Heart left ventricle (tissue), 16 donors: Measurements from ENCODE around the gene NR3C2. TPM values are rescaled to one million over a fixed set of nuclear protein-coding genes. Genes with fewer than 3 reads are reported as not detected.
A peak's percentile ranks its signal among the peaks of the same experiment; 100 is the strongest.

ENCODE experiments used
- ATAC-seq, 4 donors: fragments of 200-7000 bp; cut with Tn5 transposase; one replicate each; pipeline ENCODE4 v1.9.1; 2020 to 2022; ENCODE audit warnings: moderate library complexity in 4 of 4, mild to moderate bottlenecking in 3 of 4, moderate number of reproducible peaks in 1 of 4
- DNase-seq, 5 donors: peaks; one replicate each; pipeline ENCODE4 v3.0.0-alpha.2; 2020
- H3K27ac ChIP-seq, 12 donors: fragments of 200-600 bp; sonication (generic) in 4 of 12; one replicate each; pipeline versions ENCODE4 v1.5.0 to v1.8.0; 2016 to 2022; ENCODE audit warnings: mild to moderate bottlenecking in 2 of 12
- H3K27me3 ChIP-seq, 9 donors: fragments of 200-600 bp; sonication (generic) in 2 of 9; one replicate each; pipeline versions ENCODE4 v1.5.1 to v1.8.0; 2016 to 2022; ENCODE audit warnings: mild to moderate bottlenecking in 3 of 9
- H3K36me3 ChIP-seq, 9 donors: fragments of 200-600 bp; sonication (generic) in 2 of 9; one replicate each; pipeline versions ENCODE4 v1.5.0 to v1.8.0; 2018 to 2022; ENCODE audit warnings: mild to moderate bottlenecking in 2 of 9
- H3K4me1 ChIP-seq, 12 donors: fragments of 200-600 bp; sonication (generic) in 4 of 12; one replicate each; pipeline versions ENCODE4 v1.5.0 to v1.8.0; 2016 to 2022; ENCODE audit warnings: mild to moderate bottlenecking in 3 of 12
- H3K4me3 ChIP-seq, 12 donors: fragments of 200-600 bp; sonication (generic) in 4 of 12; one replicate each; pipeline versions ENCODE4 v1.5.0 to v1.8.0; 2017 to 2022; ENCODE audit warnings: mild to moderate bottlenecking in 9 of 12, moderate library complexity in 4 of 12
- H3K9me3 ChIP-seq, 12 donors: fragments of 200-600 bp; sonication (generic) in 4 of 12; one replicate each; pipeline versions ENCODE4 v1.5.0 to v1.8.0; 2016 to 2022; ENCODE audit warnings: mild to moderate bottlenecking in 1 of 12
- POLR2A ChIP-seq, 2 donors: fragments of 450-650 bp; IDR thresholded peaks; one replicate each; pipeline ENCODE4 v1.6.1; 2017; ENCODE audit warnings: antibody characterized with exemption in 2 of 2, mild to moderate bottlenecking in 2 of 2, moderate library complexity in 2 of 2
- WGBS, 4 donors: extraction: QIAGEN DNeasy Blood & Tissue Kit in 2 of 4; methylation state at CpG; one replicate each; pipeline versions ENCODE4 v1.1.5 to v1.1.7; 2013 to 2018; 5-methylcytosine and 5-hydroxymethylcytosine counted together
- intact Hi-C, 10 donors: fragments of 100-400 bp; cut with DNase I; formaldehyde crosslinking; loops; one replicate each; pipeline versions ENCODE4 v1.11.1 to v1.14.2; 2022
- polyA plus RNA-seq, 2 donors: library from polyadenylated mRNA; stranded (reverse); fragments of 200-250 nt; gene quantifications; one replicate each; pipeline ENCODE4 v1.2.3, GENCODE V29; 2013
- total RNA-seq, 9 donors: library from RNA; depleted of rRNA in 2 of 9; stranded (reverse); fragments of >200 nt in 2 of 9; fragmentation: NEBNext Ultra II Directional in 3 of 9; extraction: Animal tissue kit (Norgen Biotek cat#: 25700) in 3 of 9; gene quantifications; one replicate each; pipeline versions ENCODE4 v1.1.0 to v1.2.4, GENCODE V29; 2016 to 2023
- TF ChIP-seq, protein P1 (sequence below), 12 donors: fragments of 200-600 bp; sonication (generic) in 4 of 12; IDR thresholded peaks; one replicate each; pipeline versions ENCODE4 v1.5.0 to v1.8.0; 2018 to 2022; ENCODE audit warnings: antibody characterized with exemption in 12 of 12, mild to moderate bottlenecking in 5 of 12
- donor health status: ischemic (EF 13 %, LVEDD 7.1; RV severe dilation, severe dysfunction).
- donor health status: healthy with polysubstance abuse.
- donor health status: DM: no; HTN: yes; CAD: no.
- donor health status: DM: no; HTN: no; CAD: no.
- donor health status: ischemic (EF 25% LVEDD 6.9; RV normal size, moderate dysfunction).
- donor health status: ischemic (EF 25% LVEDD 5.7; RV mildly dilated, moderate dysfunction).
- donor health status: healthy.
- donor health status: DM: yes; HTN: yes; CAD: no.
- donor health status: ischemic (EF 35%, LVEDD 5.7; RV mildly dilated, moderate dysfunction).
- donor health status: nonischemic (EF 11% LVEDD 7.7; RV severe dilation, severe dysfunction).
- donor health status: DM: yes; HTN: yes; CAD: no.
- donor health status: PGD.
- donor health status: ischemic (EF 29% LVEDD 5.4; RV normal size, mild dysfunction).
- donor health status: nonischemic (EF 23%, LVEDD 6.1; RV moderate dilation, normal function).

The NR3C2 gene
- total and polyA plus RNA-seq, 11 donors = 3.6 to 26.5 (median 18.4) TPM

DNA sequence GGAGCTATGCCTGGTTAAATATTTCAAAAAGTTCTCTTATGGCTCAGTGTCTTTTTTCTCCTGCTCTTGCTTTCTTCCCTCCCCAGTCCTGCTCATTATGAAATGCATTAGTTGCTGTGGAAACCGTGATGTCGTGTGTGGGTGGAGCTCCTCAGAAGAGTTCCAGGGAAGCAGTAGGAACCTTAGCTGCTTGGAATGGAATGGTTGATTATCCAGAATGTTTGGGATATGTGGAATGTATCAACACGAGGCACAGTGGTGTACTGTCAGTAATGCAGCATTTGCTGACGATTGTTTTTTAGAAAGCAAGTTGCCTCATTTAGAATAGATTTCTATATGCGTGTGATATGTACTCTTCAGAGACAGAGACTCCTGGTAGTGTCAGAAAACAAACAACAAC, 377.1 kb downstream of the NR3C2 start:
- Histone ChIP-seq H3K9me3 (no peaks in the 10 kb centered on the region), H3K27me3 (no peaks in the 10 kb centered on the region), H3K36me3 (peaks cover 0 to 39% (median 20%) of the 10 kb centered on the region in 9 donors), H3K4me1 (peaks cover 0 to 72% (median 42%) of the 10 kb centered on the region in 12 donors), H3K27ac (no peak overlapping the region), H3K4me3 (no peak overlapping the region)
- whole genome bisulfite sequencing, 4 donors = 69 to 77% (median 73%) methylated on average over 5 of the region's 5 CpGs
- no peak for DNase-seq
- ATAC-seq = no peak
- intact Hi-C loops = loop anchor here in 1 of 10 donors (10.0 kb wide), 1 partner anchor 70 kb away; no protein-coding TSS in a partner anchor
- TF ChIP-seq, protein P1, sequence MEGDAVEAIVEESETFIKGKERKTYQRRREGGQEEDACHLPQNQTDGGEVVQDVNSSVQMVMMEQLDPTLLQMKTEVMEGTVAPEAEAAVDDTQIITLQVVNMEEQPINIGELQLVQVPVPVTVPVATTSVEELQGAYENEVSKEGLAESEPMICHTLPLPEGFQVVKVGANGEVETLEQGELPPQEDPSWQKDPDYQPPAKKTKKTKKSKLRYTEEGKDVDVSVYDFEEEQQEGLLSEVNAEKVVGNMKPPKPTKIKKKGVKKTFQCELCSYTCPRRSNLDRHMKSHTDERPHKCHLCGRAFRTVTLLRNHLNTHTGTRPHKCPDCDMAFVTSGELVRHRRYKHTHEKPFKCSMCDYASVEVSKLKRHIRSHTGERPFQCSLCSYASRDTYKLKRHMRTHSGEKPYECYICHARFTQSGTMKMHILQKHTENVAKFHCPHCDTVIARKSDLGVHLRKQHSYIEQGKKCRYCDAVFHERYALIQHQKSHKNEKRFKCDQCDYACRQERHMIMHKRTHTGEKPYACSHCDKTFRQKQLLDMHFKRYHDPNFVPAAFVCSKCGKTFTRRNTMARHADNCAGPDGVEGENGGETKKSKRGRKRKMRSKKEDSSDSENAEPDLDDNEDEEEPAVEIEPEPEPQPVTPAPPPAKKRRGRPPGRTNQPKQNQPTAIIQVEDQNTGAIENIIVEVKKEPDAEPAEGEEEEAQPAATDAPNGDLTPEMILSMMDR (IDR thresholded peaks at IDR 0.05) = no peak
- TF ChIP-seq POLR2A (IDR thresholded peaks at IDR 0.05) = no peak

DNA sequence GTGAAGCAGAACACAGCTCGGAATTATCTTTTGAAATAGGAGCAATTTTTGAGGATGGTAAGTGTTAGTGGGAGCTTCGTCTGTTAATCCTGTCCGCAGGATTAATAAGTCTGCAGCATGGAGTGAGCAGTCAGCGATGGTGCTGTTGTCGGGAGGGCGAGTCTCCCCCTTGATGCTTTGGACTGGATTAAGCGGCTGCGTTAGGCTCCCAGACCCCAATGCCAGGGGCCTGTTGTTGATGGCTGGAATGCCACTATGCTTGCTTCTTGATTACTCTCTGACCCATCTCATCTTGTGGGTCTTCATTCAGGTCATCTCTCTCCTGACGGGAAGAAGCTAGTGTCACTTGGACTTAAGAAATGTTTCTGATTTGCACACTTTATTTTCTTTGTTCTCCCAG, 377.8 kb downstream of the NR3C2 start:
- Histone ChIP-seq H3K4me3 (no peak overlapping the region), H3K36me3 (peaks cover 0 to 39% (median 20%) of the 10 kb centered on the region in 9 donors)

DNA sequence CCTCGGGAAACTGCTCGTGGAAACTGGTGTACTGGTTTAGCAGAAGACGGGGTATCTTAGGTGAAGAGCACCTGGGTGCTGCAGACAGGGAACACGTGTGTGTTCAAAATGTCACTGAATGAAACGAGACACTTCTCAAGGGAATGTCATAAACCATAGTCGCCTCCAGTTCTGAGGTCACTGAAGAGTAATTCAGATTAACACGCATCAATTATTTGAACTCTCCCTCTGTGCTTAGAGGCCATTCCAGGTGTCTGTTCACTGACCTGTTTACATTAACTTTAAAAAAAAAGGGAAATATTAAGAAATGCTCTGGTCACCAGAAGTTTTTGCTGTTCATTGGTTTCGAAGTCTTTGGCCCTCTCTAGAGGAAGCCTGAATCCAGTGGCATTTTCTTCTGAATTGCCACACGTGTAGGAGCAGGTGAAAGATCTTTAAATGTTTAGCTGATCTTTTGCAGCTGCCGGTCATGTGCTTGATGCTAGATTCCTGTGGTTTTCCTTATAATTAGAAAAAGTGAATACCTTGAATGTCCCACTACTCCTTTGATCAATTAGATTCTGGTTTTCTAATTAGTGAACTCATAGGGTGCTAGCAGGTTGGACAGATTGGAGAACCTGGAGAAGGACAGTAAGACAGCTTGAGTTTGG, 379.8 kb downstream of the NR3C2 start:
- intact Hi-C loops = loop anchor here in 1 of 10 donors (10.0 kb wide), 1 partner anchor 68 kb away; no protein-coding TSS in a partner anchor
- no peak for ATAC-seq
- H3K4me1 ChIP-seq = peaks cover 0 to 72% (median 37%) of the 10 kb centered on the region in 12 donors
- WGBS, 4 donors = 76 to 87% (median 77%) methylated on average over 10 of the region's 10 CpGs
- H3K36me3 ChIP-seq = peaks cover 0 to 39% (median 20%) of the 10 kb centered on the region in 9 donors
- no peak for TF ChIP-seq POLR2A (IDR thresholded peaks at IDR 0.05)
- TF ChIP-seq, protein P1 (IDR thresholded peaks at IDR 0.05) = no peak
- H3K27me3 ChIP-seq = no peaks in the 10 kb centered on the region
- no peaks in the 10 kb centered on the region for H3K9me3 ChIP-seq
- no peak for DNase-seq
- H3K27ac ChIP-seq = peak overlapping the region in 1 of 12 donors; percentile 84
- H3K4me3 ChIP-seq = no peak overlapping the region

More for the DNA sequence above, 377.8 kb downstream of the NR3C2 start:
- 89 to 98% (median 96%) methylated on average over 9 of the region's 9 CpGs for WGBS, 4 donors
- DNase-seq (no peak), ATAC-seq (no peak)
- intact Hi-C loops = loop anchor here in 1 of 10 donors (10.0 kb wide), 1 partner anchor 70 kb away; no protein-coding TSS in a partner anchor
- Histone ChIP-seq H3K4me1 (peaks cover 0 to 72% (median 43%) of the 10 kb centered on the region in 12 donors), H3K9me3 (no peaks in the 10 kb centered on the region), H3K27me3 (no peaks in the 10 kb centered on the region), H3K27ac (no peak overlapping the region)
- TF ChIP-seq, protein P1 (IDR thresholded peaks at IDR 0.05) = no peak
- TF ChIP-seq POLR2A (IDR thresholded peaks at IDR 0.05) = no peak

DNA sequence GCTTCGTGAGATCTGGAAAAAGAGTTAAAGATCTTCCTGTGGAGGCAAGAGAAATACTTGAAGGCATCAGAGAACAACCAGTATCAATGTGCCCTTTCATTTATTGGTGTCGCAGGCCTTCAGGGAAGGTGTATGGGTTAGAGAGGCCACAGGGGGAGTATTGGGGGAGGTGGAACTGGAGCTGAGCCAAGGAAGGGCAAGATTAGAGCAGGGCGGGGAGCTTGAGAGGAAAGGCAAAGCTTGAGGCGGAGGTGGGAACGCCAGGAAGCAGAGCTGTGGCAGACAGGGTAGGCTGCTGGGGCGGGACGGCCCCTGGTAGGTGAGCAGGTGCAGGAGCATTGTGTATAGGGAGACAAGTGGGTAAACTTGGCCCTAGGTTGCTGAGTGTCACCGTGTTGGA, 380.4 kb downstream of the NR3C2 start:
- no peak for DNase-seq
- Histone ChIP-seq H3K9me3 (no peaks in the 10 kb centered on the region), H3K27ac (peak overlapping the region in 2 of 12 donors; percentile 22 to 84), H3K4me1 (peaks cover 0 to 72% (median 40%) of the 10 kb centered on the region in 12 donors), H3K36me3 (peaks cover 0 to 39% (median 19%) of the 10 kb centered on the region in 9 donors), H3K4me3 (no peak overlapping the region), H3K27me3 (no peaks in the 10 kb centered on the region)
- TF ChIP-seq POLR2A (IDR thresholded peaks at IDR 0.05) = no peak
- 46 to 51% (median 48%) methylated on average over 8 of the region's 8 CpGs for WGBS, 4 donors
- ATAC-seq = peak in 3 of 4 donors; percentile 3 to 14 (median 13)
- intact Hi-C loops = loop anchor here in 1 of 10 donors (10.0 kb wide), 1 partner anchor 67 kb away; no protein-coding TSS in a partner anchor
